Kidney glomerular epithelial cell (primary cell): ENCODE data around the gene RNF225.
"Not testable (repeated sequence)": the region's sequence is repeated elsewhere in the genome, so short reads cannot be mapped to it uniquely, and the experiment has no call there.

Source experiments
- DNase-seq: peaks from one replicate; lab custom pipeline; 2025; lab: John Stamatoyannopoulos, UW

RNF225 gene

GRCh38 chr19:58387338-58388174, 7.9 kb upstream of the RNF225 start:
- DNase-seq: no peak

- no peak for DNase-seq
Observed at GRCh38 chr19:58388175-58388526, 7.3 kb upstream of the RNF225 start.

- DNase-seq: no peak
Observed at GRCh38 chr19:58392945-58393724, 2.3 kb upstream of the RNF225 start.

- no peak for DNase-seq
Observed at GRCh38 chr19:58393725-58394033, 1.8 kb upstream of the RNF225 start.

GRCh38 chr19:58394821-58395219, 636 bp upstream of the RNF225 start:
- no peak for DNase-seq

- DNase-seq: no peak
Observed at GRCh38 chr19:58395979-58396627, 647 bp downstream of the RNF225 start.

GRCh38 chr19:58396691-58397532, 1.5 kb downstream of the RNF225 start:
- no peak for DNase-seq

- DNase-seq: no peak
Observed at GRCh38 chr19:58397533-58398037, 2.1 kb downstream of the RNF225 start.

- DNase-seq: no peak
Observed at GRCh38 chr19:58398087-58398486, 2.6 kb downstream of the RNF225 start.

GRCh38 chr19:58398545-58398944, 3.1 kb downstream of the RNF225 start:
- no peak for DNase-seq

GRCh38 chr19:58399903-58400302, 4.4 kb downstream of the RNF225 start:
- no peak for DNase-seq

GRCh38 chr19:58400316-58400915, 5.0 kb downstream of the RNF225 start:
- no peak for DNase-seq

GRCh38 chr19:58400916-58401839, 5.7 kb downstream of the RNF225 start:
- DNase-seq: peak; percentile 90

- no peak for DNase-seq
Observed at GRCh38 chr19:58401840-58402421, 6.5 kb downstream of the RNF225 start.

- not testable (repeated sequence) for DNase-seq
Observed at GRCh38 chr19:58403920-58404478, 8.5 kb downstream of the RNF225 start.

GRCh38 chr19:58406818-58407657, 11.6 kb downstream of the RNF225 start:
- DNase-seq: no peak

- no peak for DNase-seq
Observed at GRCh38 chr19:58407658-58408151, 12.2 kb downstream of the RNF225 start.
